Measurements from ENCODE around the gene ROCK2. TPM values are rescaled to one million over a fixed set of nuclear protein-coding genes. Genes with fewer than 3 reads are reported as not detected.

The ROCK2 gene
- total and polyA plus RNA-seq, 8 donors: 3.5 to 21.5 (median 12.1) TPM

GRCh38 chr2:11344956-11345677, 681 bp upstream of the ROCK2 start:
- Histone ChIP-seq H3K9me3 (no peaks in the 10 kb centered on the region), H3K4me3 (peak overlapping the region; percentile 47 to 96 (median 94)), H3K36me3 (no peaks in the 10 kb centered on the region), H3K27ac (peak overlapping the region; percentile 95 to 98 (median 96)), H3K4me1 (peaks cover 16 to 37% (median 36%) of the 10 kb centered on the region in 3 donors), H3K27me3 (no peaks in the 10 kb centered on the region)
- no peak for FAIRE-seq
- TF ChIP-seq, protein P1, sequence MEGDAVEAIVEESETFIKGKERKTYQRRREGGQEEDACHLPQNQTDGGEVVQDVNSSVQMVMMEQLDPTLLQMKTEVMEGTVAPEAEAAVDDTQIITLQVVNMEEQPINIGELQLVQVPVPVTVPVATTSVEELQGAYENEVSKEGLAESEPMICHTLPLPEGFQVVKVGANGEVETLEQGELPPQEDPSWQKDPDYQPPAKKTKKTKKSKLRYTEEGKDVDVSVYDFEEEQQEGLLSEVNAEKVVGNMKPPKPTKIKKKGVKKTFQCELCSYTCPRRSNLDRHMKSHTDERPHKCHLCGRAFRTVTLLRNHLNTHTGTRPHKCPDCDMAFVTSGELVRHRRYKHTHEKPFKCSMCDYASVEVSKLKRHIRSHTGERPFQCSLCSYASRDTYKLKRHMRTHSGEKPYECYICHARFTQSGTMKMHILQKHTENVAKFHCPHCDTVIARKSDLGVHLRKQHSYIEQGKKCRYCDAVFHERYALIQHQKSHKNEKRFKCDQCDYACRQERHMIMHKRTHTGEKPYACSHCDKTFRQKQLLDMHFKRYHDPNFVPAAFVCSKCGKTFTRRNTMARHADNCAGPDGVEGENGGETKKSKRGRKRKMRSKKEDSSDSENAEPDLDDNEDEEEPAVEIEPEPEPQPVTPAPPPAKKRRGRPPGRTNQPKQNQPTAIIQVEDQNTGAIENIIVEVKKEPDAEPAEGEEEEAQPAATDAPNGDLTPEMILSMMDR (IDR thresholded peaks at IDR 0.05): no peak
- WGBS, 2 donors: 1% methylated on average over 44 to 58 of the region's 58 CpGs
- ATAC-seq: peak; percentile 54 to 63 (median 58)
- peak; percentile 39 to 73 (median 62) for DNase-seq
- intact Hi-C loops (cut with DNase I): no loop called here

DNA sequence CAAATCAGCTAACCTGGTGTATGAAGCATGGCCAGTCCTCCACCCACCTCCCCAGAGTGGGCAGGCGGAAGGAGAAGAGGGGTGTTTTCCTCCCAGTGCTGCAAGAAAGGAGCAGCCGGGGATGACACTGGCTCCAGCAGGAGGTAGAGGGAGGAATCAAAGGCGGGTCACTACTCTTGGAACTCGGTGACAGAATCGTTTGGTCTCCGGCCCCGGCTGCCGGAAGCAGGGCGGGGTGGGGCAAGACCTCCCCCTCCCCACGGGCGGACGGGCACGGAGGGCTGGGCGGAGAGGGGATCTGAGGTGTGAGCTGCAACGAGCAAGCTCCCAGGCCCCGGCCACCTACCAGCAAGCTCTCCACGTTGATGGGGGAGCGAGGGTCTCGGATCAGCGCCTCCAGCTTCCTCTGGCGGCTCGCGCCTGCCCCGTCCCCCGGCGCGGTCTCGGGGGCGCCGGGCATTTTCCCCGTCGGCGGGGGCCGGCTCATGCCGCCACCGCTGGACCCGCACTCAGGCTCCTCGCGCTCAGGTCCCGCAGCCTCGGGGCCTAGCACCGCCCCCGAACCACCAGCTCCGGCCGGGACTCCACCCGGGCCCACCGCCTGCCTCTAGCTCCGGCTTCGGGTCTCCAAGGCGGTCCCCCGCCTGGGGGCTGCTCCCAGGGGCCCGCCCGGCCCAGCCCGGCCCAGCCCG, 640 bp downstream of the ROCK2 start:
- TF ChIP-seq, protein P1 (IDR thresholded peaks at IDR 0.05): no peak

GRCh38 chr2:11343368-11343649, 1.1 kb downstream of the ROCK2 start:
- Histone ChIP-seq H3K9me3 (no peaks in the 10 kb centered on the region), H3K36me3 (no peaks in the 10 kb centered on the region), H3K4me1 (peaks cover 13 to 31% (median 30%) of the 10 kb centered on the region in 3 donors), H3K27me3 (no peaks in the 10 kb centered on the region), H3K27ac (peak overlapping the region; percentile 95 to 98 (median 96)), H3K4me3 (peak overlapping the region; percentile 93 to 96 (median 95))
- no peak for FAIRE-seq
- peak in 3 of 4 donors; percentile 5 to 36 (median 36) for ATAC-seq
- intact Hi-C loops (cut with DNase I): no loop called here
- TF ChIP-seq, protein P1 (IDR thresholded peaks at IDR 0.05): no peak
- 0% methylated on average over 7 of the region's 7 CpGs for WGBS, 2 donors
- DNase-seq: no peak

More for the DNA sequence above, 640 bp downstream of the ROCK2 start:
- Histone ChIP-seq H3K9me3 (no peaks in the 10 kb centered on the region), H3K27ac (peak overlapping the region; percentile 95 to 98 (median 96)), H3K27me3 (no peaks in the 10 kb centered on the region), H3K4me3 (peak overlapping the region; percentile 93 to 96 (median 95)), H3K4me1 (peaks cover 14 to 36% (median 35%) of the 10 kb centered on the region in 3 donors), H3K36me3 (no peaks in the 10 kb centered on the region)
- intact Hi-C loops (cut with DNase I): no loop called here
- WGBS, 2 donors: 0 to 1% methylated on average over 18 to 55 of the region's 55 CpGs
- DNase-seq (peak; percentile 43 to 86 (median 61)), FAIRE-seq (no peak), ATAC-seq (peak; percentile 33 to 39 (median 38))

GRCh38 chr2:11342551-11343367, 1.7 kb downstream of the ROCK2 start:
- 1% methylated on average over 14 of the region's 14 CpGs for WGBS, 2 donors
- FAIRE-seq (peak; percentile 20), DNase-seq (peak in 1 of 6 donors; percentile 33), ATAC-seq (peak in 3 of 4 donors; percentile 14 to 50 (median 30))
- intact Hi-C loops (cut with DNase I): no loop called here
- no peaks in the 10 kb centered on the region for H3K36me3 ChIP-seq
- TF ChIP-seq, protein P1 (IDR thresholded peaks at IDR 0.05): no peak
- no peaks in the 10 kb centered on the region for H3K9me3 ChIP-seq
- H3K27ac ChIP-seq: peak overlapping the region in 3 of 4 donors; percentile 95 to 97 (median 96)
- H3K27me3 ChIP-seq: no peaks in the 10 kb centered on the region
- peak overlapping the region; percentile 93 to 96 (median 95) for H3K4me3 ChIP-seq
- peaks cover 13 to 26% (median 26%) of the 10 kb centered on the region in 3 donors for H3K4me1 ChIP-seq
